Measurements from ENCODE around the gene NEURL3.
"Not testable (repeated sequence)": the region's sequence is repeated elsewhere in the genome, so short reads cannot be mapped to it uniquely, and the experiment has no call there.

NEURL3 gene

DNA sequence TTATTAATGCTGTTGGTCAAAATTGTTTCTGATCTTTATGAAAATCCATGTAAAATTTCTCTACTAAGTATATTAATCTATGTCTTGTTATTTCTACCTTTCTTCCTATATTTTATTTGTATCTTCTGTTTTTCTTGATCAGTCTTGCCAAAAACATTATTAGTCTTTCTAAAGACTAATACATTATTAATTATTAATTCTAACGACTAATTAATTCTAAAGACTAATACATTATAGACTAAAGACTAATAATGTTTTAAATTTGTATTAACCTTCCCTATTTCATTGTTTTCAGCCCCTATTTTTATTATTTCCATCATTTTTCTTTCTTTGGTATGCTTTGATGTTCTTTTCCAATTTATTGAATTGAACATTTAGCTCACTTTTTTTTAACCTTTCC, 27.7 kb downstream of the NEURL3 start:
- no peak for FAIRE-seq

DNA sequence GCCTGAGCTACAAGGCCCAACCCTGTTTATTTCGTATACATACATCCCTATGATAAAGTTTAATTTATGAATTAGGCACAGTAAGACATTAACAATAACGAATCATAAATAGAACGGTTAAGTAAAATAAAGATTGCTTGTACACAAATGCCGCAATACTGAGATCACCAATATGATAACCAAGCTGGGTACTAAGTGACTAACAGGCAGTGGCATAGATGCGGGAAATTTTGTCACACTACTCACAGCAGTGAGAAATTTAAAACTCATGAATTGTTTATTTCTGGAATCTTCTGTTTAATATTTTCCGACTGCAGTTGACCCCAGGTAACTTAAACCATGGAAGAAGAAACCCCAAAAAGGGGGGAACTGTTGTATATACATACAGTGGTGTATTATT, 33.4 kb downstream of the NEURL3 start:
- no peak for FAIRE-seq

GRCh38 chr2:96470636-96471035, 34.5 kb downstream of the NEURL3 start:
- FAIRE-seq: no peak

DNA sequence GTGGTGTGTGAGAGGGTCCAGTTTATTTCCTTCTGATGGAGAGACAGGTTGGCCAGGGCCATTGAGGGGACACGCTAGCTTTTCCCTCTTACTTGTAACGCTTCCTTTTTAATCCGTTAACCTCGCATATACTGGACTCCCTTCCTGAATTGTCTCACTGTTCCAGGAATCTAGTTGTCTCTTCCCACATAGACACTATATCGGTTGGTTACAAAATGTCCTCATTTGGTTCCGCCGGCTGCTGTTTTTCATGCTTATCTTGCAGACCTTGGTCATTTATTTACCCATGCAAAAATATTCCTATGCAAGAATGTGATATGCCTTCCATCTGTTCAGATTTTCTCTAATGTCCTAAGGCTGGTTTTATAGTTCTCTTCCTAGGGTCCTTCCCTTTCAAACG, 35.0 kb downstream of the NEURL3 start:
- FAIRE-seq: no peak

- FAIRE-seq: no peak
Measured at GRCh38 chr2:96468904-96469303, 36.3 kb downstream of the NEURL3 start.

DNA sequence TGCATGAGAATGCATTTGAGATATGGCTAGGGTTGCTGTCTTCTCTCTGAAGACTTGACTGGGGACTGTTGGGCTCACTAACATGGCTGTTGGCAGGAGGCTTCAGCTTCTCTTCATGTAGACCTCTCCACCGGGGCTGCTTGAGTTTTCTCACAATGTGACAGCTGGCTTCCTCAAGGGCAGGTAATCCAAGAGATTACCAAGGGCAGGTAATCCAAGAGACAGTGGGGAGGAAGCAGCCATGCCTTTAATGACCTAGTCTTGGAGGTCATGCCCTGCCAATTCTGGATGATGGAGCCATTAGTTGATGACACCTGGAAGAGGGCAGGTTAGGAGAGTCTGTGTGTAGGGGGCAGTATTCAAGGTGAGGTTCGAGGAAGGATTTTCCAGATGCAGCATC, 40.5 kb downstream of the NEURL3 start:
- FAIRE-seq: no peak

GRCh38 chr2:96464061-96464460, 41.1 kb downstream of the NEURL3 start:
- no peak for FAIRE-seq

DNA sequence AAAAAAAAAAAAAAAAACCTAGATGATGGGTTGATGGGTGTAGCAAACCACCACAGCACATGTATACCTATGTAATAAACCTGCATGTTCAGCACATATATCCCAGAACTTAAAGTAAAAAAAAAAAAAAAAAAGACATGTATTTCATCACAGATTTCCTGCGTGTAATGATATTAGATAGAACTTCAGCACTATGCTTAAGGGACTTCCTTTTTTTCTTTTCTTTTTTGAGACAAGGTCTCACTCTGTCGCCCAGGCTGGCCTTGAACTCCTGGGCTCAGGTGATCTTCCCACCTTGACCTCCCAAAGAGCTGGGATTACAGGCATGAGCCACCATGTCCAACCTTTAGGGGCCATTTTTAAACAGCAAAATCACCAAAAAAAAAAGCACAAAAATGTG, 42.0 kb downstream of the NEURL3 start:
- FAIRE-seq: no peak

- FAIRE-seq: not testable (repeated sequence)
Measured at GRCh38 chr2:96461616-96462015, 43.5 kb downstream of the NEURL3 start.

DNA sequence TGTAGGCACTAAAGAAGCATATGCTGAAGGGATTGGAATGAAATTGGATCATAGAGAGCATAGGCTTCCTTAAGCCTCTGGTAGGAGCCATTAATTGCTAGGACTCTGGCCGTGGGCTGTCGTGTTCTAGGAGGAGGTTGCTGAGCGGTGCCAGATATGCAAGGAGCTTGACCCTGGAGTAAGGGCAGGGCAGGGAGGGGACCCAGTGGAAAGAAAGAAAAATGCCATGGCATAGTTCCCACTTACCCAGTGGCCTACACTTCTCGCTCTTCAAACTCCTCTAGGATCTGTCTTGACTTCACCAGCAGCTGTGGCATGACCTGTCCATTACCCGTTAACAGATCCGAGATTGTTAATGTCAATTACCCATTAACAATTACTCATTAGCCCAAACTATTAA, 53.1 kb downstream of the NEURL3 start:
- no peak for FAIRE-seq

- no peak for FAIRE-seq
Measured at GRCh38 chr2:96449637-96450036, 55.5 kb downstream of the NEURL3 start.

DNA sequence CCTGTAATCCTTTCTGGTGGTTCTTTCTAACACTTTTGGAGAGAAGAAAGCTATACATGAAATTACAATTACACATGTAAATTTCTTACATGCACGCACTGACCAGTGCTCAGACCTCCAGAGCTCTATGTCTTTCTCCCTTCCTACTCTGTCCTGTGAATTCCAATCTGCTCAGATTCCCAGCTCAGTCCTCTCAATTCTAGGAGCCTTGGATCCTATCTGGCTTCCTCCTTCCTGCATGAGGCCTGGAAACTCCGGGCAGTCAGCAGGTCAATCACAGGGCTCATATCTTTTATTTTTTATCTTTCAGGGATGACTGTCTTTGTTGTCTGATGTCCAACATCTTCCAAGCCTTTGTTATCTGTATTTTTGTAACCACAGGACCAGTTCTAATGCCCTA, 56.0 kb downstream of the NEURL3 start:
- no peak for FAIRE-seq

DNA sequence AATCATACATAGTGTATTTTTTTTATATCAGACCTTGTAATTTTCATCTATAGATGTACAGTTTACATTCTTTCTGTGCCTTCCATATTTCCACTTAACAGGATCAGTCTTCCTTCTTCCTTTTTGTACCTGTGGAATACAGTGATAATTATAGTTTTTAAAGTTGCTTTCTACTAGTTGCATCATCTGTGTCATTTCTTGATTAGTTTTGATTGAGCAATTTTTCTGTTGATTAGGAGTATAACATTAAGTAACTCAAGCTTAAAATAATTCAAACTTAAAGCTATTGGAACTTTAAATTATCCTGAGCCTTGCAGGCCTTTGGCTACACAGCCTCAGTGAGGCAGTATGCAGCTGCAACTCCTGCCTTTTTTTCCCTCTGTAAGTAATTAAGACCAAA, 57.4 kb downstream of the NEURL3 start:
- FAIRE-seq: no peak
